Heart right ventricle (tissue), 16 donors: Measurements from ENCODE around the gene SOD1. TPM values are rescaled to one million over a fixed set of nuclear protein-coding genes. Genes with fewer than 3 reads are reported as not detected.

Experiments
- ATAC-seq, 8 donors: fragments of 200-7000 bp; cut with Tn5 transposase; one replicate each; pipeline ENCODE4 v1.9.1; 2020; ENCODE audit warnings: mild to moderate bottlenecking in 8 of 8, moderate library complexity in 8 of 8, moderate number of reproducible peaks in 1 of 8
- DNase-seq, 2 donors: peaks; one replicate each; pipeline ENCODE4 v3.0.0-alpha.2; 2020
- H3K27ac ChIP-seq, 10 donors: fragments of 200-600 bp; sonication (generic) in 2 of 10; one replicate each; pipeline versions ENCODE4 v1.5.0 to v1.8.0; 2020 to 2022; ENCODE audit warnings: mild to moderate bottlenecking in 3 of 10
- H3K27me3 ChIP-seq, 7 donors: fragments of 200-600 bp; one replicate each; pipeline ENCODE4 v1.8.0; 2021 to 2022; ENCODE audit warnings: mild to moderate bottlenecking in 2 of 7
- H3K36me3 ChIP-seq, 9 donors: fragments of 200-600 bp; sonication (generic) in 1 of 9; one replicate each; pipeline versions ENCODE4 v1.5.0 to v1.8.0; 2020 to 2022; ENCODE audit warnings: mild to moderate bottlenecking in 2 of 9
- H3K4me1 ChIP-seq, 9 donors: fragments of 200-600 bp; sonication (generic) in 1 of 9; one replicate each; pipeline versions ENCODE4 v1.5.0 to v1.8.0; 2020 to 2022; ENCODE audit warnings: mild to moderate bottlenecking in 4 of 9
- H3K4me3 ChIP-seq, 10 donors: fragments of 200-600 bp; sonication (generic) in 2 of 10; one replicate each; pipeline versions ENCODE4 v1.5.0 to v1.8.0; 2020 to 2022; ENCODE audit warnings: mild to moderate bottlenecking in 7 of 10, moderate library complexity in 2 of 10
- H3K9me3 ChIP-seq, 11 donors: fragments of 200-600 bp in 10 of 11; sonication (generic) in 2 of 11; one replicate each; pipeline versions ENCODE4 v1.5.0 to v1.8.0; 2013 to 2022; ENCODE audit warnings: mild to moderate bottlenecking in 2 of 11, control low read depth in 1 of 11, moderate library complexity in 1 of 11
- CTCF ChIP-seq, 9 donors: fragments of 200-600 bp; sonication (generic) in 2 of 9; IDR thresholded peaks; one replicate each; pipeline versions ENCODE4 v1.5.0 to v1.8.0; 2021 to 2022; ENCODE audit warnings: antibody characterized with exemption in 9 of 9, mild to moderate bottlenecking in 5 of 9, moderate library complexity in 1 of 9
- WGBS, 2 donors: extraction: QIAGEN DNeasy Blood & Tissue Kit; methylation state at CpG; one replicate each; pipeline ENCODE4 v1.1.7; 2013; ENCODE audit warnings: inconsistent platforms in 1 of 2; 5-methylcytosine and 5-hydroxymethylcytosine counted together
- intact Hi-C, 10 donors: fragments of 100-400 bp; cut with DNase I; formaldehyde crosslinking; loops; one replicate each; pipeline versions ENCODE4 v1.11.1 to v1.14.2; 2022
- polyA plus RNA-seq, 2 donors: library from polyadenylated mRNA; stranded (reverse); fragments of 200-250 nt; gene quantifications; one replicate each; pipeline ENCODE4 v1.2.3, GENCODE V29; 2013
- total RNA-seq, 10 donors: library from RNA; stranded (reverse); fragmentation: NEBNext Ultra II Directional in 3 of 10; extraction: Animal tissue kit (Norgen Biotek cat#: 25700) in 3 of 10; gene quantifications; one replicate each; pipeline versions ENCODE4 v1.2.1 to v1.2.4, GENCODE V29; 2021 to 2023
- donor health status: Arrhythmogenic right ventricular cardiomyopathy.
- donor health status: ischemic (EF 13 %, LVEDD 7.1; RV severe dilation, severe dysfunction).
- donor health status: healthy with polysubstance abuse.
- donor health status: DM: no; HTN: yes; CAD: no.
- donor health status: DM: no; HTN: no; CAD: no.
- donor health status: ischemic (EF 25% LVEDD 6.9; RV normal size, moderate dysfunction).
- donor health status: ischemic (EF 25% LVEDD 5.7; RV mildly dilated, moderate dysfunction).
- donor health status: healthy.
- donor health status: DM: yes; HTN: yes; CAD: no.
- donor health status: Ischemic cardiomyopathy.
- donor health status: ischemic (EF 35%, LVEDD 5.7; RV mildly dilated, moderate dysfunction).
- donor health status: nonischemic (EF 11% LVEDD 7.7; RV severe dilation, severe dysfunction).
- donor health status: DM: yes; HTN: yes; CAD: no.
- donor health status: PGD.
- donor health status: ischemic (EF 29% LVEDD 5.4; RV normal size, mild dysfunction).
- donor health status: nonischemic (EF 23%, LVEDD 6.1; RV moderate dilation, normal function).

SOD1 gene
- total and polyA plus RNA-seq, 12 donors = 358 to 456 (median 420) TPM

DNA sequence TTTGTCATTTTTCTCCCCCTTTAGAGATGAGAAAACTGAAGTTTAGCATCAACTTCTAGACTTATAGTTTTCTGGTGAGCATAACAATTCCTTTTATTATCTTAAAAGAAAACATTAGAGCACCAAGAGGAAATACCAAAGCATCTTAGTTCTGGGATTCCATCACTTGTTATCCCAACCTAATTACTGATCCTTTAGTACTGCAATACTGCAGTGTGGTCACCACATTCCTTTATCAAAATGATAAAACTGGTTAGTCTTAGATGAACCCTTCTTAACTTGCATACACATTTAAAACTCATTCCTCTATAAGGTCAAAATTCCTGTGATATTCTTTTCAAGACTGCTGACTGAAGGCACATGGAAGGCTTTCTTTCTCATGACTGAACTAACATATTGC lies 23.1 kb downstream of the SOD1 start:
- Histone ChIP-seq H3K4me1 (peaks cover 0 to 8% (median 0%) of the 10 kb centered on the region in 9 donors), H3K9me3 (no peaks in the 10 kb centered on the region), H3K27ac (no peak overlapping the region), H3K27me3 (no peaks in the 10 kb centered on the region), H3K4me3 (no peak overlapping the region), H3K36me3 (peaks cover 0 to 95% (median 26%) of the 10 kb centered on the region in 9 donors)
- no peak for TF ChIP-seq CTCF (IDR thresholded peaks at IDR 0.05)
- DNase-seq (no peak), ATAC-seq (no peak)
- intact Hi-C loops = no loop called here

DNA sequence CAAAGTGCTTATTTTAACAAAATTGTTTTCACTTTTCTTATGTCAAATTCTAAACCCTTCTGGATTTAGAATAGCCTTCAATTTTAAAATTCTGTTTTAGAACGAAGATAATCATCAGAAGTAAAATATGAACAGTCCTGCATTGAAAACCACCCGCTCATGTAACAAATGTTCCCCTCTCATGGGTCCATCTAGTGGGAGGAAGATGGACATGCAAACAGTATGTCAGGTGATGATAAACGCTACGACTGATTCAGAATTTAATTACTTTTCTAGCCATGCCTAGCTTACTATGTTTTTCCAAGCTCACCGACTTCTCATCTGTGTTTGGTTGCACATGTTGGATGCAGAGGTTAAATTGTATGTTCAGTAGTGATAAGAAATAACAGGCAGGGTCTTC lies 23.5 kb downstream of the SOD1 start:
- Histone ChIP-seq H3K4me1 (peaks cover 0 to 8% (median 0%) of the 10 kb centered on the region in 9 donors), H3K9me3 (no peaks in the 10 kb centered on the region), H3K27ac (no peak overlapping the region), H3K27me3 (no peaks in the 10 kb centered on the region), H3K4me3 (no peak overlapping the region), H3K36me3 (peaks cover 0 to 98% (median 26%) of the 10 kb centered on the region in 9 donors)
- DNase-seq (no peak), ATAC-seq (no peak)
- WGBS, 2 donors = 87 to 88% methylated on average over 5 of the region's 5 CpGs
- TF ChIP-seq CTCF (IDR thresholded peaks at IDR 0.05) = no peak
- intact Hi-C loops = no loop called here

DNA sequence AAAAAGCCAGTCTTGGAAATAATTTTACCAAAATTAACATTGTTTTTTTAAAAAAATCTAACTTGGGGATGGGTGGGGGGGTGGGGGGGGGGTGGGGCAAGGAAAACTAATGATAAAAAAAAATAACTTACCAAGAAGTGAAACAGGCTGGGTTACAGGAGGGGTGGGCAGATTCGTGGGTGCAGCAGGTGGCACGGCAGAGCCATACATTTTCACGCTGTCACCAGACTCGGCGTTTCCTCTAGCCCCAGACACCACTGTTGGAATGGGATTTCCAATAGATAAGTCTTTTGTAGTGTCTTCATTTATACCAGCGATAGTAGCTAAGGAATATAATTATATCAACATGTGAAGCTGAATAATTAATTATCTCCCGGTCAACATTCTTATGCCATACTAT lies 25.4 kb downstream of the SOD1 start:
- Histone ChIP-seq H3K4me3 (no peak overlapping the region), H3K9me3 (no peaks in the 10 kb centered on the region), H3K36me3 (peaks cover 0 to 99% (median 35%) of the 10 kb centered on the region in 9 donors), H3K4me1 (peaks cover 0 to 8% (median 0%) of the 10 kb centered on the region in 9 donors), H3K27me3 (no peaks in the 10 kb centered on the region), H3K27ac (no peak overlapping the region)
- intact Hi-C loops = no loop called here
- ATAC-seq = no peak
- no peak for TF ChIP-seq CTCF (IDR thresholded peaks at IDR 0.05)
- DNase-seq = no peak
- WGBS, 2 donors = 94 to 97% methylated on average over 7 of the region's 7 CpGs

- H3K27me3 ChIP-seq = no peaks in the 10 kb centered on the region
- peak overlapping the region in 6 of 10 donors; percentile 5 to 38 (median 28) for H3K27ac ChIP-seq
- ATAC-seq (peak in 6 of 8 donors; percentile 42 to 77 (median 64)), DNase-seq (no peak)
- no peaks in the 10 kb centered on the region for H3K9me3 ChIP-seq
- peaks cover 0 to 100% (median 47%) of the 10 kb centered on the region in 9 donors for H3K36me3 ChIP-seq
- TF ChIP-seq CTCF (IDR thresholded peaks at IDR 0.05) = no peak
- intact Hi-C loops = no loop called here
- no peak overlapping the region for H3K4me3 ChIP-seq
- WGBS, 2 donors = 53 to 62% methylated on average over 7 of the region's 7 CpGs
- peaks cover 0 to 8% (median 0%) of the 10 kb centered on the region in 9 donors for H3K4me1 ChIP-seq
Measured at GRCh38 chr21:31686272-31686915, 26.9 kb downstream of the SOD1 start.
